Anterior cingulate cortex (tissue), 58 donors: ENCODE data around the gene TRAPPC2L.

ENCODE experiments used
- DNase-seq, 58 donors: peaks; one replicate each; lab custom pipeline; 2025; lab: John Stamatoyannopoulos, UW

Gene TRAPPC2L, protein sequence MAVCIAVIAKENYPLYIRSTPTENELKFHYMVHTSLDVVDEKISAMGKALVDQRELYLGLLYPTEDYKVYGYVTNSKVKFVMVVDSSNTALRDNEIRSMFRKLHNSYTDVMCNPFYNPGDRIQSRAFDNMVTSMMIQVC

DNA sequence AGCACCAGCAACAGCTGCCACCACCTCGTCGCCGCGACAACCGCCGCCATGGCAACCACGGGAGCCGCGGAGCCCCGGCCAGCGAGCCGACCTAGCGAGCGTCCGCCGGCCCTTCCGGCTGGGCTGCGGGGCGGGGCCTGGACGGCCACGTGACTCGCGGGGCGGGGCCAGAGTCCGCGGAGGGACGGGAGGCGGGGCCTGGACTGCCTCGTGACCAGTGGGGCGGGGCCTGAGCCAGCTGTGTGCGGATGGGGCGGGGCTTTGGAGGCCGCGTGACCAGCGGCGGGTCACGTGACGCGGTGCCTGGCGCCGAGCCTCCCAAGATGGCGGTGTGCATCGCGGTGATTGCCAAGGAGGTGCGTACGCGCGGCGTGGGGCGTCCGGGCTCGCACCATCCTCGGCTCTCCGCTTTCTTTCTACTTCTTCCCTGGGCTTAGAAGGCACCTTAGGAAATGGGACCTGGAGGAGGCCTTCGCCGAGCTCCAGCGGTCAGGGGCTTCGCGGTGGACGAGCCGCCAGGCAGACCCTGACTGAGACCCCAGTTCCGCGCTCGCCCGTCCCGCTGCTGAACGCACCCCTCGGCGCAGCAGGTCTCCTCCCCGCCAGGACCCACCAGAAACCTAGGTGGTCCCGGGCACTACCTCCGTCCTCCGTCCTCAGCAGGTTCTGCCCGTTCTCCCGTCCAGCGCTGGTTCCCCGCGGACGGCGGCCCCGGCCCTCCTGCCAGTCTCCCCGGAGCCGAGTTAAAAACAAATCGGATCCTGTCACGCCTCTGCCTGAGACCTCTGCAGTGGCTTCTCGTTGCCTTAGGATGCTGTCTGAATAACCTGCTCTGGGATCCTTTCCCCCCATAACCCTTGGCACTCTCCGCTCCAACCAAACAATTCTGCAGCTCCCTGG is at the start of gene TRAPPC2L, which contains the start of gene GALNS:
Gene TRAPPC2L, plus strand, starts transcription at position 300 of the 900 bp plus-strand sequence. Its CDS starts 24 bp downstream, at position 324.
Gene GALNS, minus strand, starts transcription at position 120 of the 900 bp plus-strand sequence. Its CDS starts 70 bp downstream, at position 50.
- peak; percentile 81 to 99 (median 97) for DNase-seq

DNA sequence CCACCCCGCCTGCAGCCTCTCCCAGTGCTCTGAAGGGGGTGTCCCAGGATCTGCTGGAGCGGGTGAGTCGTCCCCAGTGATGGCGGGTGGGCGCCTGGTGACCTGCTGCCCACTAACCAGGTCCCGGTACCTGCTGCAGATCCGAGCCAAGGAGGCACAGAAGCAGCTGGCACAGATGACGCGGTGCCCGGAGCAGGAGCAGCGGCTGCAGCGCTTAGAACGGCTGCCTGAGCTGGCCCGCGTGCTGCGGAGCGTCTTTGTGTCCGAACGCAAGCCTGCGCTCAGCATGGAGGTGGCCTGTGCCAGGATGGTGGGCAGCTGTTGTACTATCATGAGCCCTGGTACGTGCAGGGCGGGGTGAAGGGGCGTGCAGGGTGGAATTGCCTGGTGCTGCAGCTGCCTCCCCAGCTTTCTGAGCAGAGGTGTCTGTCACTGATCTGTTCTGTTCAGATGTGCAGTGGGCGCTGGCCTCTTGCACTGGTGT is 49.7 kb upstream of the TRAPPC2L start:
- no peak for DNase-seq

DNA sequence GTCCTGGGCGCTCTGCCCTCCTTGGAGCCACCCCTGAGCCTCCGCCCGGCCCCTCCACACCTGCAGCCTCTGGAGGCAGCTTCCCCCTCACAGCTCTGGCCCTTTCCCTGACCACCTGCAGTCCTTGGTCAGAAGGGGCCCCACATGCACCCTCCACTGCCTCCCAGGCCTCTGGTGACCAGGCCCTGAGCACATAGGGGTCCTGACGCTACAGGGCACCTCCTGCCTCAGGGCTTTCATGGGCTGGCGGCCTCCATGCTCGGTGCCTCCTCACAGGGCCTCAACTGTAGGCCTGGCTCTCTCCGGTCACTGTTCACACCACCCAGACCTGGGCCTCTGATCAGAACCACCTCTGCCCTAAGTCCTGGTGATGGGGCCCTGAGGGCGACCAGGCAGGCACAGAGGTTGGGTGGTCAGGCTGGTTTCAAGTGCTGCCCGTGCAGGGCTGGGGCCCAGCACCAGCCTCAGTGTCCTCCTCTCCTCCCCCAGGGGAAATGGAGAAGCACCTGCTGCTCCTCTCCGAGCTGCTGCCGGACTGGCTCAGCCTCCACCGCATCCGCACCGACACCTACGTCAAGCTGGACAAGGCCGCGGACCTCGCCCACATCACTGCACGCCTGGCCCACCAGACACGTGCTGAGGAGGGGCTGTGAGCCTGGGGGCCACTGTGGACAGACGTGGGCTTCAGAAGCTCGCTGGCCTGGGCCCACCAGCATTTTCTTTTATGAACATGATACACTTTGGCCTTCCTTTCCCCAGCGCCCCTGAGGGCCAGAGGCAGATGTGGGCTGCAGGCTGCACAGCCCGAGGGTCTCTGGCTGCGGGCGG is 49.1 kb upstream of the TRAPPC2L start:
- DNase-seq: no peak

DNA sequence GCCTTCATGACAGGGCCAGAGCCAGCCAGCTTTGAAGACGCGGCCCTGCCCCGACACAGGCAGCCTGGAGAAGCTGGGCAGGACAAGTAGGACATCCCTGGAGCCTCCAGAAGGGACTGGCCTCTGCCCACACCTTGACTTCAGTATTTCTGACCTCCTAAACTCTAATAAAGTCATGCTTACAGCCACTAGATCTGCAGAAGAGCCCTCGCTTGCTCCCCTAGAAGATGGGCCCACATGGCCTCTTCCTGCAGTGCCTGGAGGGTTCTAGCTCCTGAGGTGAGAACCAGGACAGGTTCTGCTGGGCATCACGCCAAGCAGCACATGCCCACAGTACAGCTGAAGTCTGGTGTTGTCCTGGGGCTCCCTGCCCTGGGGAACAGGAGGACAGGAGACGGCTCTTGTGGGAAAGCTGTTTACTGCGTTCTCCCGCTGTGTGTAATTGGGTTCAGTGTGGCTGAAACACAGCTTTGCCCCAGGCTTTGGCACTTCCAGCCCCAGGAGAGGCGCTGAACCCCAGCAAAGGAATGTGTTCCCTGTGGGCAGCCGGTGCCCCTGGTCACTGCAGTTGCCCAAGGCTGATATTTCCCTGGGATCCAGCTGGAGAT is 47.8 kb upstream of the TRAPPC2L start:
- DNase-seq: no peak

DNA sequence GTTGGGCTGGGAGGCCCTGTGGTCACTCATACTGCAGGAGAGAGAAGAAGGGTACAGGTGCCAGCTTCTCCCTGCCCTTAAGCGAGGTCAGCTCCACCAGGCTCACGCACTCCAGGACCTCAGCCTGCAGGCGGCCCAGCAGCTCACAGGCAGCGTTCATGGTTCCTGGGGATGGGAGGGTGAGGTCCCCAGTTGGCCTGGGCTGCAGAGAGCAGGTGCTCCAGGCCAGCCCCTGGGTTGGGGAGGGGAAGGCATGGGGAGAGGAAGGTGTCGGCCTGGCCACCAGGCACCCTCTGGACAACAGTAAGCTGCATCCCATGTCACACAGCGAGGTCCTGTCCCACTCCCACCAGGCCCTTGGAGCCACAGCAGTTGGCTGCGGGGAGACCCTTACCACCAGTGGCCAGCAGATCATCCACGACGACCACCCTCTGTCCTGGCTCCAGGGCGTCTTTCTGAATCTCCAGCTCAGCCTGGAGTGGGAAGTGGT is 47.2 kb upstream of the TRAPPC2L start:
- no peak for DNase-seq

- DNase-seq: no peak
Observed at GRCh38 chr16:88810166-88810911, 46.6 kb upstream of the TRAPPC2L start.

DNA sequence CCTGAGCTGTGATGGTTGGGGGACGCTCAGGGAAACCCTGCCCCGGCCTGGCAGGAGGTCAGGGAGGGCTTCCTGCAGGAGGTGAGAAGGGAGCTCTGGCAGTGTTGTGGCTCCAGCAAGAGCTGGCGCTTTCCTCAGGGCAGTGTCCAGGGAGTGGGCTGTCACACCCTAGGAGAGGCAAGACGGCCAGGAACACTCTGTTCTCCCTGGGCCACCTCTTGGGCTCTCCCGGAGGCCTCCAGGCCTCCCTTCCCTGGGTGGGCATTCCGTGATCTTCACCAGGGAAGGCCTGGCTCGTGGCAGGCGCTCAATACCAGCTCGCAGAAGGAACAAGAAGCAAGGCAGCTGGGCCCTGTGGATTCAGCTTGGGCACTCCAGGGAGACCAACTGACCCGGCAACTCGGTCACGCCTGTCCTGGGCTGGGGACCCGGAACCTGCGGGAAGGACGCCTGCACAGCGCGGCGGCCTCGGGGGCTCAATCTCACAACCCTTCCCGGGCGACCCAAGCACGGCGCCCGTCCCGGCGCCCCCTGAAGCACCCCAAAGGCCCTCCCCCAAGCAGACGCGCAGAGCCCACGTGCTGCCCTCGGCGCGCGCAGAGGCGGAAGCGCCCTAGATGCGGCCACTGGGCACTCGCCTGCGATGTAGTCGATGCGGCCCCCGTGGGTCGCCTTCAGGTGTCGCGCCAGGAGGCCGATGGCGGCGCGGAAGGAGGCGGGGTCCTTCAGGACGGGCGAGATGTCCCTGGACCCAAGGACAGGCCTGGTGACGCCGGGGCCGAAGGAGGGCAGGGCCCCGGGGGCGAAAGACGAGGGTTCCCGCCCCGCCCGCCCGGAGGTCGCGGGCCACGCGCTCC is 45.8 kb upstream of the TRAPPC2L start:
- DNase-seq: peak in 57 of 58 donors; percentile 40 to 89 (median 79)

GRCh38 chr16:88811769-88812512 is 45.0 kb upstream of the TRAPPC2L start, which contains the start of gene APRT:
Gene APRT, minus strand, starts transcription at chr16:88811928. Its CDS starts 29 bp downstream, at chr16:88811899.
- DNase-seq: peak in 57 of 58 donors; percentile 42 to 96 (median 87)

DNA sequence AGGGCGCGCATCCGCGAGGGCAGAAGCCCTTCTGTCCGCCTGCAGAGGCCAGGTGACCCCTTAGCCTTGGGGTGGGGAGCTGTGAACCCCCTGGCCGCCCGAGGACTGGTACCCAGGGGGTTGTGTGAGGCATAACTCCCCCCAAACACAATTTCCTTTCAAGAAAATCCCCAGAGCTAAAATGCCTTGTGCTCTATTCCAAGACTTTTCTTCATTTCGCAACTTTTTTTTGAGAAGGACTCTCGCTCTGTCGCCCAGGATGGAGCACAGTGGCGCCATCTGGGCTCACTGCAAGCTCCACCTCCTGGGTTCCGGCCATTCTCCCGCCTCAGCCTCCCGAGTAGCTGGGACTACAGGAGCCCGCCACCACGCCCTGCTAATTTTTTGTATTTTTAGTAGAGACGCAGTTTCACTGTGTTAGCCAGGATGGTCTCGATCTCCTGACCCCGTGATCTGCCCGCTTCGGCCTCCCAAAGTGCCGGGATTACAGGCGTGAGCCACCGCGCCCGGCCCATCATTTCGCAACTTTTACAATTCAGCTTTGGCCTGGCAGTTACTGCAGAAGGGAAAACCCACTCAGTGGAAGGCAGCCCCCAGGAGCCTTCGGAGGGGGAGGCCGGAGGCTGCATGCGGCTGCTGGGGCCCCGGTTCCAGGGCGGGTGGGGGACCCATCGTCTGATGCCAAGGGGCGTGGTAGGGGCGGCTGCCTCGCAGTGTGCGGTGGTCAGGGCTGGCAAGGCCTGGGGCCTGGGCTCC is 44.2 kb upstream of the TRAPPC2L start:
- peak in 2 of 58 donors; percentile 14 for DNase-seq

GRCh38 chr16:88813269-88814143 is 43.4 kb upstream of the TRAPPC2L start:
- no peak for DNase-seq

DNA sequence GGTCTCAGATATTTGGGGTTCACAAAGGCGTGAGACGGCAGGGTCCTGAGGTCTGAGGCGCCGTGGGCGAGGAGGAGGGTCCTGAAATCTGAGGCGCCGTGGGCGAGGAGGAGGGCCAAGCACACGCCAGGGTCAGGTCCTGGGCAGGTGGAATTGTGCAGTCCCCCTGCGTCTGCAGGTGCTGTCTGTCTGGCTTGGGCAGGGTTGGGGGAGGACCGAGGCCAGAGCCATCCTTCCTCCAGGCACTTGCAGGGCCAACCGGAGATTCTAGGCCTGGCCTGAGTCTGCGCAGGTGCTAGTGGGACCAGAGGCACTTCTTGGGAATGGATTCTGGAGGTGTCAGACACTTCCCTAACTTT is 42.8 kb upstream of the TRAPPC2L start:
- no peak for DNase-seq

- DNase-seq: no peak
Observed at GRCh38 chr16:88815227-88815626, 41.7 kb upstream of the TRAPPC2L start.

DNA sequence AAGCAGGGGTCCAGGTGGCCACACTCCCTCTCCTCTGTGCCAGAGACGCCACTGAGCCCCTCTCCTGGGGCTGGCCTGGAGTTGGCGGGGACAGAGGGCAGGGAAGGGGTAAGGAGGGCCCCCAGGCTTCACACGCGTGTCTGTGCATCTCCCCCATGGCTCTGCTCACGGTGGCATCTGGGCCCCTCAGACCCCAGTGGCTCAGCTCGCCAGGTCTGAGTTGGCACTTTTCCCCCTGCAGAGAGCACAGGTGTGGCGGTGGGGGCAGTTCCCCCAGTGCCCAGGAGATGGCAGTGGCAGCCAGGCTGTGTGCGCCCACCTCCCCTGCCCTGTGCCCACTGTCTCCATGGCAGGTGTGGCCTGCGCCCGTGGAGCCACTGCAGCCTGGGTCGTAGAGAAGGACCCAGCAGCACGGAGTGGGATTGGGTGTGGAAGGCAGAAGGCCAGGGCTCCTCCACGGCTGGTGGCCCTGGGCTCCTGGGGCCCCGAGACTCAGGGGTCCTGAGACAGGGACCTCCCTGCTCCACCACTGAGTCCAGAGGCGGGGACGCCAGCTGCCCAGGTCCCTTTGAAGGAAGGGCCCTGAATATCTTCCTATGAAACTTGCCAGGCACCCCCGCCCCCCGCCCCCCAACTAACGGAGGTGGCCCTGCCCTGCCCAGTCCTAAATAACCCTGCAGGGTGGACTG is 40.9 kb upstream of the TRAPPC2L start:
- peak in 5 of 58 donors; percentile 14 to 22 (median 15) for DNase-seq

DNA sequence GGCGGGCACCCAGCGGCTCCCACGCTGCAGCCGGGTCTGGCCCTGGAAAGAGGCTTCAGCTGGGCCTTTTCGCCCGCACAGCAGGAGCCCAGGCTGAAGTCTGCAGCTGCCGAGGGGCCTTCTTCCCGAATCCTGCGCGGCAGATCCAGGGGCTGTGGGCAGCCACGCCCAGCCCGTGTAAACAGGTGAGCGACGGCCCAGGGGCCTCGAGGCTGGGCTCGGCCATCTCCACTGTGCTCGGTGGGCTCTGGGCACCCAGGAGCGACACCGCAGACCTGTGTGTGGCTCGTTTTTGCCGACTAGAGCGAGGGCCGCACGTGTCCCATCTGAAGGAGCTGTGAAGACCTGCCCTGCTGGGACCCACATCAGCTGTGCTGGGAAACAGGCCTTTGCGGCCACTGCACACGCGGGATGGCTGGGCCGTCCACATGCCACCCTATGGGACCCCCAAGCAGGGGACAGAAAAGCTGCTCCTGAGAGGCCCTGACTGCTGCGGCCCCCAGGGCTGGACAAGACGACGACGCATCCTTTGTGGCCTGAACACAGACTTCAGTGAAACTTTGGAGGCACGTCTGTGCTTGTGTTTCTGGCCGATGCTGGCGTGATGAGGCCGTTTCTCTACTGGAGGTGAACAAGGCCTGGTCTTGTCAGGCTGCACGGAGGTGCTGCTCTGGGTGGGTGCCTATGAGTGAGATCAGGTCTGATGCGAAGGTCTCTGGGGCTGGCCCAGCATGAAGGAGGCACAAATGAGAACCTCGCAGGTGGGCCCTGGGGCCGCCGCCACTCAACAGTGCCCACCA is 40.0 kb upstream of the TRAPPC2L start:
- no peak for DNase-seq
